ENCODE data around the gene LYST. TPM values are rescaled to one million over a fixed set of nuclear protein-coding genes. Genes with fewer than 3 reads are reported as not detected.

Gene LYST
- total RNA-seq, 1 donor, result 88.9 TPM

GRCh38 chr1:235702412-235702811 is 164.3 kb downstream of the LYST start:
- no peak overlapping the region for H3K4me3 ChIP-seq (ENCODE audit: low read depth, low read length)

GRCh38 chr1:235697508-235697907 is 169.2 kb downstream of the LYST start:
- DNase-seq (ENCODE audit: low read depth), result no peak

More at GRCh38 chr1:235702412-235702811, 164.3 kb downstream of the LYST start:
- TF ChIP-seq CTCF (IDR thresholded peaks at IDR 0.05; ENCODE audit: insufficient read depth, low read depth, low read length), result no peak
- DNase-seq (ENCODE audit: low read depth), result no peak

GRCh38 chr1:235689356-235689755 is 177.3 kb downstream of the LYST start:
- DNase-seq (ENCODE audit: low read depth), result no peak
- TF ChIP-seq CTCF (IDR thresholded peaks at IDR 0.05; ENCODE audit: insufficient read depth, low read depth, low read length), result no peak
- no peak overlapping the region for H3K4me3 ChIP-seq (ENCODE audit: low read depth, low read length)

More at GRCh38 chr1:235697508-235697907, 169.2 kb downstream of the LYST start:
- TF ChIP-seq CTCF (IDR thresholded peaks at IDR 0.05; ENCODE audit: insufficient read depth, low read depth, low read length), result no peak
- H3K4me3 ChIP-seq (ENCODE audit: low read depth, low read length), result no peak overlapping the region

GRCh38 chr1:235688096-235688495 is 178.6 kb downstream of the LYST start:
- TF ChIP-seq CTCF (IDR thresholded peaks at IDR 0.05; ENCODE audit: insufficient read depth, low read depth, low read length), result no peak
- DNase-seq (ENCODE audit: low read depth), result no peak
- H3K4me3 ChIP-seq (ENCODE audit: low read depth, low read length), result no peak overlapping the region

- DNase-seq (ENCODE audit: low read depth), result peak; percentile 81
- no peak overlapping the region for H3K4me3 ChIP-seq (ENCODE audit: low read depth, low read length)
- no peak for TF ChIP-seq CTCF (IDR thresholded peaks at IDR 0.05; ENCODE audit: insufficient read depth, low read depth, low read length)
Observed at GRCh38 chr1:235683653-235684052, 183.1 kb downstream of the LYST start.

- no peak for TF ChIP-seq CTCF (IDR thresholded peaks at IDR 0.05; ENCODE audit: insufficient read depth, low read depth, low read length)
- no peak overlapping the region for H3K4me3 ChIP-seq (ENCODE audit: low read depth, low read length)
- DNase-seq (ENCODE audit: low read depth), result no peak
Observed at GRCh38 chr1:235682216-235682615, 184.5 kb downstream of the LYST start.

- H3K4me3 ChIP-seq (ENCODE audit: low read depth, low read length), result no peak overlapping the region
- TF ChIP-seq CTCF (IDR thresholded peaks at IDR 0.05; ENCODE audit: insufficient read depth, low read depth, low read length), result no peak
- no peak for DNase-seq (ENCODE audit: low read depth)
Observed at GRCh38 chr1:235679644-235680043, 187.1 kb downstream of the LYST start.

All from fibroblast of villous mesenchyme (primary cell).